Activated T-helper 2 cell treated with anti-CD3 and anti-CD28 coated beads, Interferon-gamma antibody, Interleukin-2, Interleukin-4, amounts not matched to agents 10 μg/mL and 5 μg/mL and 100 μg/mL, durations not matched to agents 14 hours and 24 hours and 36 hours (primary cell): ENCODE measurements around the gene JMJD7. TPM values are rescaled to one million over a fixed set of nuclear protein-coding genes. Genes with fewer than 3 reads are reported as not detected.

Source experiments
- DNase-seq: peaks from one replicate; pipeline ENCODE4 v3.0.0; 2021; ENCODE audit warnings: low spot score
- H3K27ac Mint-ChIP-seq: one replicate; pipeline ENCODE4 v1.8.0; 2021; ENCODE audit warnings: mixed read lengths
- H3K27me3 Mint-ChIP-seq: one replicate; pipeline ENCODE4 v1.8.0; 2021; ENCODE audit warnings: low read depth, mixed read lengths
- H3K36me3 Mint-ChIP-seq: one replicate; pipeline ENCODE4 v1.8.0; 2021; ENCODE audit warnings: low read depth, mixed read lengths
- H3K4me1 Mint-ChIP-seq: one replicate; pipeline ENCODE4 v1.8.0; 2021; ENCODE audit warnings: low read depth, mixed read lengths
- H3K4me3 Mint-ChIP-seq: one replicate; pipeline ENCODE4 v1.8.0; 2021; ENCODE audit warnings: low read depth, mild to moderate bottlenecking, moderate library complexity, mixed read lengths
- H3K9me3 Mint-ChIP-seq: one replicate; pipeline ENCODE4 v1.8.0; 2021; ENCODE audit warnings: mixed read lengths
- intact Hi-C: fragments of 100-400 bp; cut with micrococcal nuclease; formaldehyde crosslinking; loops from one replicate; pipeline ENCODE4 v1.15.1; 2023
- total RNA-seq: library from RNA; stranded (reverse); gene quantifications from 2 replicates; pipeline ENCODE4 v1.2.3, GENCODE V29; 2022

JMJD7 gene
- total RNA-seq, 1 donor from 2014 or later = 15.7 TPM

DNA sequence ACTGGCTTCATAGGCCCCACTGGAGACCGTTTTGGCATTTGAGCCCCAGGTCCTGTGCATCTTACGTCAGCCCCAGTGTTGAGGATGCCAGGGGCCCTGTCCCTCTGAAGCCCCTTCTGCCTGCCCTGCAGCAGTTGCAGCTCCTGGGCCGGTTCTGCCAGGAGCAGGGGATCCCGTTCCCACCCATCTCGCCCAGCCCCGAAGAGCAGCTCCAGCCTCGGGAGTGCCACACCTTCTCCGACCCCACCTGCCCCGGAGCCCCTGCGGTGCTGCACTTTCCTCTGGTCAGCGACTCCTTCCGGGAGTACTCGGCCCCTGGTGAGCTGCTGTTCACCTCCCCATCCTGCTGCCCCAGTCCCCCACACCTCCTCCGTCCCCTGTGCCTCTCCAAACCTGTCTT, 19.3 kb downstream of the JMJD7 start:
- Mint-ChIP-seq H3K4me3 (no peak overlapping the region), H3K4me1 (peaks cover 6% of the 10 kb centered on the region), H3K36me3 (peaks cover 11% of the 10 kb centered on the region), H3K27me3 (no peaks in the 10 kb centered on the region), H3K9me3 (no peaks in the 10 kb centered on the region), H3K27ac (no peak overlapping the region)
- intact Hi-C loops = no loop called here
- DNase-seq = no peak

DNA sequence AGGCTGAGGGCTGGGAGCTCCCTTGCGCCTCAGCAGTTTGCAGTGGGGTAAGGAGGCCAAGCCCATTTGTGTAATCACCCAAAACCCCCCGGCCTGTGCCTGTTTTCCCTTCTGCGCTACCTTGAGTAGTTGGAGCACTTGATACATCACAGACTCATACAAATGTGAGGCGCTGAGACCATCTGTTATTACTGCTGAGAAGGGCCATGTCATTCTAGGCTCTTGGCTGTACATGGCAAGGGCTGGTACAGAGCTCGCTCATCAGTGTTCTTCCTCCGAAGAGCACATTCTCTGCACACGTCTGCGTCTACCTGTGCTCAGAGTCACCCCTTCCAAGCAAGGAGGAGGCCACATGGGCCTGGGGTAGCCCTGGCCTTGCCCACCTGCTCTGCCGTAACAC, 20.1 kb downstream of the JMJD7 start:
- Mint-ChIP-seq H3K4me1 (peaks cover 6% of the 10 kb centered on the region), H3K9me3 (no peaks in the 10 kb centered on the region), H3K27ac (no peak overlapping the region), H3K36me3 (peaks cover 11% of the 10 kb centered on the region), H3K27me3 (no peaks in the 10 kb centered on the region), H3K4me3 (no peak overlapping the region)
- no peak for DNase-seq
- intact Hi-C loops = no loop called here

DNA sequence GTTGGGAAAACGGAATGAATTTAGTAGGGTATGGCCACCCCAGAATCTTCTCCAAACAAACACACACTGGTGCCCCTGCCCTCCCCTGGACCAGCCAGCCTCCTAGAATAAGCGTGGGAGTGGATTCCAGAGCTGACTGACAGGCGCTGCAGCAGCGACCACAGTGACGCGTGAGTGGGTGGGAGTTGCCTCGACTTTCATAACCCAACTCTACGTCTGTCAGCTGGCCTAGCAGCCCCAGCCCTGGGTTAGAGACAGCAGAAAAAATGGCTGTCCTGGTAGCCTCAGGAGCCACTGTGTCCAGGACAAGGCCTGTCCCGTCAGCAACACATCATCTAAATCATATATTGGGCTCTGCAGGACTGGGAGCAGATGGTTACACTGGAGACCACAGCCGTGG, 20.7 kb downstream of the JMJD7 start:
- Mint-ChIP-seq H3K27me3 (no peaks in the 10 kb centered on the region), H3K4me3 (no peak overlapping the region), H3K9me3 (no peaks in the 10 kb centered on the region), H3K4me1 (peaks cover 6% of the 10 kb centered on the region), H3K27ac (no peak overlapping the region), H3K36me3 (peaks cover 11% of the 10 kb centered on the region)
- intact Hi-C loops = no loop called here
- no peak for DNase-seq

DNA sequence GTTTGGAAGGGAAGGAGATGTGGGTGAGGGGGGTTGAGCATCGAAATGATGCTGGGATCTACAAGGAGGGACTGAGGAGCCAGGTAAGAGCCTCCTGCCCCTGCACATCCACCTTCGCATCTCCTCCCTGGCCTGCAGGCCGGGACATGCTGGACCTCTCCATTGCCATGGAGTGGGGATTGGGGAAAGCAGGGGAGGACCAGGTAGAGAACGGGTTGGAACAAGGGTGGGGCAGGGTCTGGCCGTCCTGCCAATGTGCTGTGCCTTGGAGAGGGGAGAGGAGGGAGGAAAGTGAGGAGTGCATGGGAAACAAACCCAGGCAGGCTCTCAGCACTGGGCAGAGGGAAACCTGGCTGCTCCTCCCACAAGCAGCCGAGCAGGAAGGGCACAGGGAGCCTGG, 21.3 kb downstream of the JMJD7 start:
- Mint-ChIP-seq H3K27ac (peak overlapping the region; percentile 42), H3K9me3 (no peaks in the 10 kb centered on the region), H3K27me3 (no peaks in the 10 kb centered on the region), H3K4me1 (peaks cover 6% of the 10 kb centered on the region), H3K4me3 (no peak overlapping the region), H3K36me3 (peaks cover 11% of the 10 kb centered on the region)
- DNase-seq = no peak
- intact Hi-C loops = no loop called here

DNA sequence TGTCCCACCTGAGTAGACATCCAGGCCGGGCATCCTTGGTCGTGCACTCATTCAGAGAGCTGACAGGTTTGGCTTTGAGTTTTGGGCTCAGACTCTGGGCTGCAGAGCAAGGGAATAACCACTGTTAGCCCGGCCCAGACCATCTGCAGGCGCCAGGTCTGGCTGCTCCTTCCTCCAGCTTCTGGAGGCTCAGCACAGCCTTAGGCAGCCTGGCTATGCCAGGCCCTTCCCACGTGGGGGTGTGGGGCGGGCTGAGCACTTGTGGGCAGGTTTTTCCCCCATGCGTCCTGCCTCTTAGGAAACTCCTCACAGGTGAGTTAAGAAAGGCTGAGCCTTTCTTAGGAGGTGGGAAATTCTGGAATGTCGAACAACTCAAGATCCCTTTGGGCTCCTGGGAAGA, 22.0 kb downstream of the JMJD7 start:
- H3K36me3 Mint-ChIP-seq = peaks cover 11% of the 10 kb centered on the region
- intact Hi-C loops = no loop called here
- no peak overlapping the region for H3K4me3 Mint-ChIP-seq
- no peak overlapping the region for H3K27ac Mint-ChIP-seq
- H3K9me3 Mint-ChIP-seq = no peaks in the 10 kb centered on the region
- no peaks in the 10 kb centered on the region for H3K27me3 Mint-ChIP-seq
- no peak for DNase-seq
- peaks cover 6% of the 10 kb centered on the region for H3K4me1 Mint-ChIP-seq

DNA sequence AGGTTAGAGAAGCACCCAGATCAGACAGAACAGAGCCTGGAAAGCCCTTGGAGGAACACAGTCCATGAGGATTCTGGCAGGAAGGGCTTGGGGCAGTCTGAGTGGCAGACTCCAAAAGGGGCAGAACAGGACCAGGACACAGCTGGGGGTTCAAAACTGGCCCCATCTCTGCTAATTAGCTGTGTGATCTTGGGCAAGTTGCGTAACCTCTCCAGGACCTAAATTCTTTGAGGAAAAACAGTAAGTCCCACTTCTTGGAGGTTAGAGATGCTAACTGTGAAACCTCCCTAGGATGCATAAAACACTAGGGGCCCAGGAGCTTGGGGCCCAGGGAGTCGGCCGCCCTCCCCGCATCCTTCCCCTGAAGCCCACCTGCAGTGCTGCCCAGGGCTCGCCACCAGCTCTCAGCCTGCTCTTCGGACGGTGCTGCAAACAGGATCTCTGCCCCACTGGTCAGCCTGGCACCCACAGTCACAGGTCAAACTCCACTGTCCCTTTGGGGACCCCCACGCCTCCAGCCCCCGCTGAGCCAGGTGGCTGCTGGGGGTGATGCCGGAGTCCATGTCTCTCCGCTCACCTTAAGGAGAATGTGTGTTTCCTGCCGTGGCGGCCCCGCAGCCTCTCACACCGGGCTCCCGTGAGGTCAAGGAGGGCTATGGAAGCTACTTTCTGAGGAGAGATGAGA, 22.7 kb downstream of the JMJD7 start:
- no peaks in the 10 kb centered on the region for H3K9me3 Mint-ChIP-seq
- H3K4me3 Mint-ChIP-seq = no peak overlapping the region
- intact Hi-C loops = no loop called here
- no peaks in the 10 kb centered on the region for H3K27me3 Mint-ChIP-seq
- no peak for DNase-seq
- no peak overlapping the region for H3K27ac Mint-ChIP-seq
- peaks cover 6% of the 10 kb centered on the region for H3K4me1 Mint-ChIP-seq
- H3K36me3 Mint-ChIP-seq = peaks cover 11% of the 10 kb centered on the region

DNA sequence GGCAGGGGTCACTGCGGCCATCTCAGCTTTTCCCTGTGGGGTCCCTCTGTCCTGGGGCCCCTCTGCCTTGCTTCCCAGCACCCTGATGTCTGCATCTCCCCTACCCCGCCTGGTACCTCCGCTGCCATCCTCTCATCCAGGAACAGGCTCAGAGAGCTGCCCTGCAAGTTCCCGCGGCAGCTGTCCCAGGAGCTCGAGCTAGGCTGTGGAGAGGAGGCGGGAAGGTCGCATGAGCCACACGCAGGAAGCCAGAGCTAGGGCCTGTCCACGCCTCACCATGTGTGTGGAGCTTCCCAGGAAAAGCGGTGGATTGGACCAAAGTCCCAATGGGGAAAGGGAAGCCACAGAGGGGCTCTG, 23.3 kb downstream of the JMJD7 start:
- peaks cover 6% of the 10 kb centered on the region for H3K4me1 Mint-ChIP-seq
- no peak overlapping the region for H3K27ac Mint-ChIP-seq
- H3K4me3 Mint-ChIP-seq = no peak overlapping the region
- no peak for DNase-seq
- no peaks in the 10 kb centered on the region for H3K9me3 Mint-ChIP-seq
- no peaks in the 10 kb centered on the region for H3K27me3 Mint-ChIP-seq
- intact Hi-C loops = no loop called here
- H3K36me3 Mint-ChIP-seq = peaks cover 10% of the 10 kb centered on the region

DNA sequence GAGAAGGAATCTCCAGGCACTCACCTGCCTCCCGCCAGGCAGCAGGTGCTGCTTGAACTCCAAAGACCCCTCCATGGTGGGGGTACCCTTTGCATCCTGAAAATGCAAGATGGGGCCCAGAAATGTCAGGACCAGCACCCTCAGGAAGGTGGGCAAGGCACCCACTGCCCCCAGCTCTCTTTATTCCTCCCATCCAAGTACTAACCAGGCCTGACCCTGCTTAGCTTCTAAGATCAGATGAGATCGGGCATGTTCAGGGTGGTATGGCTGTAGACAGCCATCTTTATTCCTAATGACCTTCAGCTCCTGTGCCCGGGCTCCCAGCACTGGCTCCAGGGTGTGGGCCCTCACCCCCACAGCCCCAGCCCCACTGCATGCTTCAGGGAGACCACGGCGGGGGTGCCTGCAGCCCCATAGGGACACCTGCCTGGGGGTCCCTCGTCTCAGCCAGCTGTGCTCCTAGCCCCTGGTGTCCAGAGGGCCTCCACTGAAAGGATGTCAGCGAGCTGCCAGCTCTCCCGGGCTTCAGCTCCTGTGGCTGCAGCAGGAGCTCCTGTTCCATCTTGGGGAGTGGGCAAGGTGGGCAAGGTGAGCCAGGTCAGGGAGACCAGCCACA, 24.0 kb downstream of the JMJD7 start:
- DNase-seq = no peak
- Mint-ChIP-seq H3K4me3 (no peak overlapping the region), H3K9me3 (no peaks in the 10 kb centered on the region), H3K27me3 (no peaks in the 10 kb centered on the region), H3K27ac (no peak overlapping the region), H3K36me3 (peaks cover 5% of the 10 kb centered on the region), H3K4me1 (peaks cover 6% of the 10 kb centered on the region)
- intact Hi-C loops = no loop called here

DNA sequence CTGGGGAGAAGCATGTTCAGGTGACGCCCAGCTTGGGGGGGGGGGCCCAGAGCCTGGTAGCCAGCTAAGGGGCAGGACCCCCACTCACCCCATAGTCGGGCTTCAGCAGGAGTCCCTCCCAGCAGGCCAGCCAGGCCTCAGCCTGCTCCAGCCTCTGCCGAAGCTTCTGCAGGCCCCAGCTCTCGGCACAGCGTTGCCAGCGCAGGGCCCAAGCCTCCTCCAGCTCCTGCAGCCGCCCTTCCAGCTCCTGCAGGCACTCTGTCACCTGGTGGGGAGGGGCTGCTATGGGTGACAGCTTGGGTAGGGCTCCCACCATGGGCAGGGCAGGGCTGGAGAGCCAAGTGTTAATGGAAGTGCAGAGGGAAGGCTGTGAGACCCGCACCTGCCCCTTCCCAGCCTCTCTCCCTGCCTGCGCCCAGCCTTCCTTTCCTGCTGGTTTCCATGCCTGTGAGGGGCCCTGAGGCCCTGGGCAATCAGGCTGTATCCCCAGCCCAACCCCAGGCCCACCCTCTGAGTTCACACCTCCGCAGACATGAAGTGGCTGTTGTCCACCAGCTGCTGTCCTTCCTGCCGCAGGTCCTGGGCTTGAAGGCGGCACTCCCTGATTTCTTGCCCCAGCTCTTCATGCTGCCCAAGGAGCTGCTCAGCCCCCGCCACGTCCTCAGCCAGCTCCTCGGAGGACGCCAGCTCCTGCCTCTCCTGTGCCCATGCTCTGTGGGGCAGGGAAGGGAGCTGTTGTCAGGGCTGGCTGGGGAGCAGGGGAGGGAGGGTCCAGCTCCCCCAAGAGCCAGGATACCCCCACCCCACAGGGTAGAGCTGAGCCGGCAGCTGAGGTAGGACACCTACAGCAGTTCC, 25.1 kb downstream of the JMJD7 start:
- H3K4me3 Mint-ChIP-seq = no peak overlapping the region
- peaks cover 6% of the 10 kb centered on the region for H3K4me1 Mint-ChIP-seq
- DNase-seq = no peak
- intact Hi-C loops = no loop called here
- no peaks in the 10 kb centered on the region for H3K27me3 Mint-ChIP-seq
- no peak overlapping the region for H3K27ac Mint-ChIP-seq
- H3K36me3 Mint-ChIP-seq = peaks cover 5% of the 10 kb centered on the region
- no peaks in the 10 kb centered on the region for H3K9me3 Mint-ChIP-seq

DNA sequence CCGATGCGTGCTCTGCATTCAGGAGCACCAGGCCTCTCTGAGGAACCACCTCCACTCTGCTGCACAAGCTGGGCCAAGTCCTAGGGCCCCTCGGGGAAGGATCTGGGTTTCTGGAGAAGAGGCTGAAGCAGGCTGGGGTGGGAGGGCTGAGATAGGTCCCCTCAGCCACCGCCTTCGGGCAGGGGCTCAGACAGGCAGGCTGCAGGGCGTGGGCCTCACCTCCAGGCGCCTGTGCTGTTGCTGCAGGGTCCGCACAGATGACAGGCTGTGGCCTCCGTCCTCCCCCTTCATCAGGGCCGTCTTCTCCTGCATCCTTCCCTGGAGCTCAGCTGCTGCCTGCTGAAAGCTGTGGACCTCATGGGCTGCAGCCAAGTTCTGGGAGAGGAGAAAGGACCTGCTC, 25.9 kb downstream of the JMJD7 start:
- intact Hi-C loops = no loop called here
- Mint-ChIP-seq H3K36me3 (no peaks in the 10 kb centered on the region), H3K4me3 (no peak overlapping the region), H3K9me3 (no peaks in the 10 kb centered on the region), H3K4me1 (no peaks in the 10 kb centered on the region), H3K27me3 (no peaks in the 10 kb centered on the region), H3K27ac (no peak overlapping the region)
- DNase-seq = no peak

DNA sequence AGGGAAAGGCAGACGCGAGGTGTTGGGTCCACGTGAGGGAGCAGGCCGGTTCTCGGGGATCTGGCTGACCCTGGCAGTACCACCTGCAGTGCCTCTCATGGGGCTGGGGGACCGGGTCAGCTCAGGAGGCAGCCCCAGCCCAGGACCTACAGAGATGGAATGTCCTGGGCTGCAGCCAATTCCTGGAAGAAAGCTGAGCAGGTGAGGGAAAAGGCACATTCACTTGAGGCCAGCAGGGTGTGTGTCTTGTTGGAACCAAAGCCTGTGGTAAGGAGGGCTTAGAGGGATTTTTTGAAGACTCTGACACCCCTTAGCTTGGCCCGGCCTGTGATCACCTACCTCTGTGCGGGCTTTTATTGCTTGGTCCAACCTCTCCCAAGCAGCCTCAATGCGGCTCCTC, 26.6 kb downstream of the JMJD7 start:
- Mint-ChIP-seq H3K4me1 (no peaks in the 10 kb centered on the region), H3K27me3 (peaks cover 1% of the 10 kb centered on the region), H3K36me3 (no peaks in the 10 kb centered on the region), H3K4me3 (no peak overlapping the region), H3K27ac (no peak overlapping the region), H3K9me3 (no peaks in the 10 kb centered on the region)
- intact Hi-C loops = no loop called here
- DNase-seq = no peak

DNA sequence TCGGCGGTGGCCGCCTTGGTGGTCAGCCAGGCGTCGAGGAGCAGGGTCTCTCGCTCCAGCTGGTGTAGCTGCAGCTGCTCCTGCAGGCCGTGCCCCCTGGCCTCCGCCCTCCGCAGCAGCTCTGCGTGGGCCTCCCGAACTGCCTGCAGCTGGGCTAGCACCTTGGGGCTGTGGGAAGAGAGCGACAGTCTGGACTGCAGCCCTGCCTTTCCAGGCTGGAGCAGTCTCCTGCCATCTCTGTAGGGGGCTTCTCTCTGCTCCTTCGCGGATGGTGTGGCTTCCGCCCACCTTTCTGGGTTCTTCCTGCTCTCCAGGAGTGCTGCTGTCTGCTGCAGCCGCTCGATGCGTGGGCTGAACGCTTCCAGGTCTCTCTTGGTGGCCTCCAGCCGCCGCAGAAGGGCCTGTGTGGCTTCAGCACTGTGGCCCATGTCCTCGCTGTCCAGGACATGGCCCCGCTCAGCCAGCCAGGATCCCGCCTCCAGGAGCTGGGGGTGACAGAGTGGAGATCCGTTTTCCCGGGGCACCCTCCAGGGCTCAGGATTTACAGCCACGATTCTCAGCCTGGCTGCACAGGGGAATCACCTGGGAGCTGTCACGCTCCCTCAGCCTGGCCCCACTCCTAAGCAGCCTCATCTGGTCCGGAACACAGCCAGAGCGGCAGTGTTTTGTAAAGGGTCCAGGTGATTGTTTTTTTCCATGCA, 27.5 kb downstream of the JMJD7 start:
- Mint-ChIP-seq H3K27me3 (peaks cover 1% of the 10 kb centered on the region), H3K9me3 (no peaks in the 10 kb centered on the region), H3K4me1 (peaks cover 3% of the 10 kb centered on the region), H3K27ac (no peak overlapping the region), H3K4me3 (no peak overlapping the region), H3K36me3 (no peaks in the 10 kb centered on the region)
- intact Hi-C loops = no loop called here
- no peak for DNase-seq

DNA sequence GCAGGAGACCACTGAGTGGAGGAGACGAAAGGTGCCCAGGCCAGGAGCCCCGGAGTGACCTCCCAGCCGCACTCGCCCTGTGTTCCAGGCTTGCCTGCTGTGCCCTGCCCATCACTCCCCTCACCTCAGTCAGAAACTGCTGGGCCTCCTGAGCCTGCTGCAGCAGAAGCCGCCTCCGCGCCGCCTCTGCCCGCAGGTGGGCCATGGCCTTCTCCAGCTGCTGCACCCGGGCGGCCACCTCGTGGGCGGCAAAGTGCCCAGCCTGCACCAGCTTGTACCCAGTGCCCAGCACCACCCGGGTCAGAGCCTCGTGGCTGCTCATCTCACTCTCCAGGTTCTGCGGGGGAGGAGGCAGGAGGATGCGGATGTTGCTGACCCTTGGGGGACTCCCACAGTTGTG, 28.4 kb downstream of the JMJD7 start:
- Mint-ChIP-seq H3K27me3 (peaks cover 1% of the 10 kb centered on the region), H3K36me3 (no peaks in the 10 kb centered on the region), H3K9me3 (no peaks in the 10 kb centered on the region), H3K27ac (no peak overlapping the region), H3K4me3 (no peak overlapping the region), H3K4me1 (peaks cover 3% of the 10 kb centered on the region)
- DNase-seq = no peak
- intact Hi-C loops = no loop called here
